Peyer's patch (tissue), 4 donors: ENCODE measurements around the gene RASSF3.

Experiments
- POLR2A ChIP-seq, 2 donors: fragments of 450-650 bp; IDR thresholded peaks; one replicate each; pipeline ENCODE4 v1.5.1; 2017; ENCODE audit warnings: antibody characterized with exemption in 2 of 2, mild to moderate bottlenecking in 2 of 2, moderate library complexity in 2 of 2
- TF ChIP-seq, protein P1 (sequence below), 6 experiments: fragments of 450-650 bp in 4 of 6; fragments of 200-600 bp in 2 of 6; sonication (generic) in 1 of 6; IDR thresholded peaks; one replicate each; pipeline ENCODE4 v1.5.1; 2017 to 2019; ENCODE audit warnings: antibody characterized with exemption in 6 of 6, mild to moderate bottlenecking in 3 of 6, moderate library complexity in 1 of 6

DNA sequence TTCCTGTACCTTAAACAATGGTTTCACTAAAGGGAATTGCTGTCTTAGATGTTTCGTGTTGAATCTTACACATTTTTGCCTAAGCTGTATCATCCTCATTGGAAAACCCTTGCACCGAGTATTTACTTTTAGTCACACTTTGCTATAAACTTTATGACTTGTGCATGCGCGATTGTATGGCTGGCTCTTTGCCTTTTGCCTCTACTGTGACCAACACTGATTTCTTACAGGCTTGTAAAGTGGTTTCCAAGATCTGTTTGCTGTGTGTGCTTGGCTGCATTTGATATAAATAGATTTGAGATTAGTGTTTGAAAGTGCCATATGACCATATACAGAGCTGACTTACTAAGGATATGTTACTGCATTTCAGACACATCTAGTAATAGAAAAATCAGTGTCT lies 40.5 kb downstream of the RASSF3 start:
- TF ChIP-seq, protein P1, sequence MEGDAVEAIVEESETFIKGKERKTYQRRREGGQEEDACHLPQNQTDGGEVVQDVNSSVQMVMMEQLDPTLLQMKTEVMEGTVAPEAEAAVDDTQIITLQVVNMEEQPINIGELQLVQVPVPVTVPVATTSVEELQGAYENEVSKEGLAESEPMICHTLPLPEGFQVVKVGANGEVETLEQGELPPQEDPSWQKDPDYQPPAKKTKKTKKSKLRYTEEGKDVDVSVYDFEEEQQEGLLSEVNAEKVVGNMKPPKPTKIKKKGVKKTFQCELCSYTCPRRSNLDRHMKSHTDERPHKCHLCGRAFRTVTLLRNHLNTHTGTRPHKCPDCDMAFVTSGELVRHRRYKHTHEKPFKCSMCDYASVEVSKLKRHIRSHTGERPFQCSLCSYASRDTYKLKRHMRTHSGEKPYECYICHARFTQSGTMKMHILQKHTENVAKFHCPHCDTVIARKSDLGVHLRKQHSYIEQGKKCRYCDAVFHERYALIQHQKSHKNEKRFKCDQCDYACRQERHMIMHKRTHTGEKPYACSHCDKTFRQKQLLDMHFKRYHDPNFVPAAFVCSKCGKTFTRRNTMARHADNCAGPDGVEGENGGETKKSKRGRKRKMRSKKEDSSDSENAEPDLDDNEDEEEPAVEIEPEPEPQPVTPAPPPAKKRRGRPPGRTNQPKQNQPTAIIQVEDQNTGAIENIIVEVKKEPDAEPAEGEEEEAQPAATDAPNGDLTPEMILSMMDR (IDR thresholded peaks at IDR 0.05) = no peak
- no peak for TF ChIP-seq POLR2A (IDR thresholded peaks at IDR 0.05)
